CD4-positive, alpha-beta T cell treated with Interferon alpha-2 for 1 hour (primary cell): ENCODE measurements around the gene PADI6.

Experiments
- DNase-seq, 2 donors: peaks; one replicate each; pipeline ENCODE4 v3.0.0-alpha.2; 2020 to 2022

PADI6 gene

GRCh38 chr1:17437260-17437579 lies 65.2 kb downstream of the PADI6 start:
- DNase-seq: no peak

- peak; percentile 38 to 59 for DNase-seq
Observed at GRCh38 chr1:17437580-17438317, 65.8 kb downstream of the PADI6 start.

GRCh38 chr1:17438318-17439249 lies 66.6 kb downstream of the PADI6 start:
- DNase-seq: peak; percentile 63 to 77

- DNase-seq: peak; percentile 70 to 81
Observed at GRCh38 chr1:17439250-17440073, 67.5 kb downstream of the PADI6 start, which contains the start of gene RCC2. Gene RCC2 (minus strand): TSS chr1:17439677. CDS start chr1:17438514, 1,163 bp downstream.

GRCh38 chr1:17440074-17440826 lies 68.3 kb downstream of the PADI6 start:
- DNase-seq: no peak

- no peak for DNase-seq
Observed at GRCh38 chr1:17440827-17441168, 68.8 kb downstream of the PADI6 start.

- DNase-seq: no peak
Observed at GRCh38 chr1:17441265-17441992, 69.4 kb downstream of the PADI6 start.

GRCh38 chr1:17441993-17442357 lies 70.0 kb downstream of the PADI6 start:
- DNase-seq: no peak

- DNase-seq: no peak
Observed at GRCh38 chr1:17442841-17443240, 70.8 kb downstream of the PADI6 start.

GRCh38 chr1:17447501-17447992 lies 75.6 kb downstream of the PADI6 start:
- no peak for DNase-seq
